IPS DF 19.7 (cell line): ENCODE data around the gene SELE.
"Not testable (repeated sequence)": the region's sequence is repeated elsewhere in the genome, so short reads cannot be mapped to it uniquely, and the experiment has no call there.

Source experiments
- DNase-seq: peaks from one replicate; pipeline ENCODE4 v3.0.0-alpha.2; 2013; ENCODE audit warnings: low read depth, low spot score

SELE gene

GRCh38 chr1:169683661-169684060 lies 50.2 kb downstream of the SELE start:
- DNase-seq = no peak

GRCh38 chr1:169683168-169683567 lies 50.7 kb downstream of the SELE start:
- DNase-seq = not testable (repeated sequence)

- no peak for DNase-seq
Measured at GRCh38 chr1:169682071-169682470, 51.8 kb downstream of the SELE start.

GRCh38 chr1:169681140-169681539 lies 52.7 kb downstream of the SELE start:
- DNase-seq = no peak

- DNase-seq = no peak
Measured at GRCh38 chr1:169680377-169681019, 53.4 kb downstream of the SELE start.

- no peak for DNase-seq
Measured at GRCh38 chr1:169679692-169680091, 54.2 kb downstream of the SELE start.

GRCh38 chr1:169676001-169676400 lies 57.9 kb downstream of the SELE start:
- DNase-seq = no peak
